ENCODE results near the gene SLC18A3. TPM values are rescaled to one million over a fixed set of nuclear protein-coding genes. Genes with fewer than 3 reads are reported as not detected.

SLC18A3 gene
- total RNA-seq, 1 donor from 2014 or later, result 0.34 TPM

DNA sequence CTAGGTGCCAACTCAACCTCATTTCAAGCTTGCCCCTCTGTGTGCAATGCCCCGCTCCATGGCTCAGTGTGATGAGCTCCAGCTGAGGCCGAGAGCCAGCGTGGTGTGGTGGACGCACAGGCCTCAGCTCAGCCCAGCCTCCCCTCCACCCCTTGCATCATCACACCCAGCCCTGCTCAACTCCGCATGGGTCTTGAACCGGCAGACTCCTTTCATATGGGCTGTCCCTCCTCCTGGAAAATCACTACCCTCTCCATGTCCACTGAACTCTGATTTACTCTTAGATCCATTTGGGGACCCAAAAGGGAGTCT lies 16.6 kb upstream of the SLC18A3 start:
- Mint-ChIP-seq H3K27ac (no peak overlapping the region), H3K36me3 (no peaks in the 10 kb centered on the region), H3K27me3 (ENCODE audit: low read depth) (peaks cover 32% of the 10 kb centered on the region), H3K4me3 (no peak overlapping the region), H3K9me3 (no peaks in the 10 kb centered on the region), H3K4me1 (no peaks in the 10 kb centered on the region)
- no peak for DNase-seq (ENCODE audit: low spot score in 2 of 2, unreplicated experiment in 2 of 2)
- TF ChIP-seq, protein P1, sequence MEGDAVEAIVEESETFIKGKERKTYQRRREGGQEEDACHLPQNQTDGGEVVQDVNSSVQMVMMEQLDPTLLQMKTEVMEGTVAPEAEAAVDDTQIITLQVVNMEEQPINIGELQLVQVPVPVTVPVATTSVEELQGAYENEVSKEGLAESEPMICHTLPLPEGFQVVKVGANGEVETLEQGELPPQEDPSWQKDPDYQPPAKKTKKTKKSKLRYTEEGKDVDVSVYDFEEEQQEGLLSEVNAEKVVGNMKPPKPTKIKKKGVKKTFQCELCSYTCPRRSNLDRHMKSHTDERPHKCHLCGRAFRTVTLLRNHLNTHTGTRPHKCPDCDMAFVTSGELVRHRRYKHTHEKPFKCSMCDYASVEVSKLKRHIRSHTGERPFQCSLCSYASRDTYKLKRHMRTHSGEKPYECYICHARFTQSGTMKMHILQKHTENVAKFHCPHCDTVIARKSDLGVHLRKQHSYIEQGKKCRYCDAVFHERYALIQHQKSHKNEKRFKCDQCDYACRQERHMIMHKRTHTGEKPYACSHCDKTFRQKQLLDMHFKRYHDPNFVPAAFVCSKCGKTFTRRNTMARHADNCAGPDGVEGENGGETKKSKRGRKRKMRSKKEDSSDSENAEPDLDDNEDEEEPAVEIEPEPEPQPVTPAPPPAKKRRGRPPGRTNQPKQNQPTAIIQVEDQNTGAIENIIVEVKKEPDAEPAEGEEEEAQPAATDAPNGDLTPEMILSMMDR (IDR thresholded peaks at IDR 0.05; ENCODE audit: unreplicated experiment), result no peak

DNA sequence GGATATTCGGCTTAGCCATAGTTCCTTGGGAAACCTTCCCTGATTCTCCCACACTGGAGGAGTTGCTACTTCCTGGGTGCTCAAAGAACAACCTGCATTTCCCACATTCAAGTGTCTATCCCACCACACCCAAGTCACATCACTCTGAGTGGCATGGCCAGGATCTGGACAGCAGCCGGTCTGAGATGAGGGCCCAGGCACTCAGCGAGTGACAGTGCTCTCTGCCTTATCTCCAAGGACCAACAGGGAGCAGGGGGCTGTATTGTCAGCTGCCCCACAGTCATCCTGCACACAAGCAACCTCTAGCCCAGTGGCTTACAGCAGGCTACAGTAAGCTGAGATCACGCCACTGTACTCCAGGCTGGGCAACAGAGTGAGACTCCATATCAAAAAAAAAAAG lies 16.1 kb upstream of the SLC18A3 start:
- Mint-ChIP-seq H3K36me3 (no peaks in the 10 kb centered on the region), H3K27ac (no peak overlapping the region), H3K27me3 (ENCODE audit: low read depth) (peaks cover 32% of the 10 kb centered on the region), H3K4me1 (no peaks in the 10 kb centered on the region), H3K4me3 (no peak overlapping the region), H3K9me3 (no peaks in the 10 kb centered on the region)
- TF ChIP-seq, protein P1 (IDR thresholded peaks at IDR 0.05; ENCODE audit: unreplicated experiment), result no peak
- DNase-seq (ENCODE audit: low spot score in 2 of 2, unreplicated experiment in 2 of 2), result no peak

DNA sequence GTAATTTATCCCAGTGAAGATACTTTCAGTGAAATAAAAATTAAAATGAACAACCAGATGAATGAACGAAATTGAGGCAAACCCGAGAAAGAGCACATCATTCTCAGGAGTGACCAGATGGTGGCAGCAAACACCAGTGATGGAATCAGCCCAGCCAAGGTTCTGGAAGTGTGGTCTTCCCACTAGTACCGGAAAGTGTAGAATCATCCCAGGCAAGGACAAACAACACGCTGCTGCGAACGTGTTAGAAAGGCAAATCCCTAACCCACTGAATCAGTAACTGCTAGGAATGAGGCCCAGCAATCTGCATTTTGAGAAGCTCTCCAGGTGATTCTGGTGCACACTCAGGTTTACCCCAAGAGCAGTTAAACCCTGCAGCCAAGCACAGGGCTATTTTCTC lies 15.5 kb upstream of the SLC18A3 start:
- TF ChIP-seq, protein P1 (IDR thresholded peaks at IDR 0.05; ENCODE audit: unreplicated experiment), result peak; percentile 74
- Mint-ChIP-seq H3K27me3 (ENCODE audit: low read depth) (peaks cover 32% of the 10 kb centered on the region), H3K4me3 (no peak overlapping the region), H3K9me3 (no peaks in the 10 kb centered on the region), H3K27ac (no peak overlapping the region), H3K36me3 (no peaks in the 10 kb centered on the region), H3K4me1 (no peaks in the 10 kb centered on the region)
- DNase-seq (ENCODE audit: low spot score in 2 of 2, unreplicated experiment in 2 of 2), result peak in 1 of 2 experiments; percentile 69

DNA sequence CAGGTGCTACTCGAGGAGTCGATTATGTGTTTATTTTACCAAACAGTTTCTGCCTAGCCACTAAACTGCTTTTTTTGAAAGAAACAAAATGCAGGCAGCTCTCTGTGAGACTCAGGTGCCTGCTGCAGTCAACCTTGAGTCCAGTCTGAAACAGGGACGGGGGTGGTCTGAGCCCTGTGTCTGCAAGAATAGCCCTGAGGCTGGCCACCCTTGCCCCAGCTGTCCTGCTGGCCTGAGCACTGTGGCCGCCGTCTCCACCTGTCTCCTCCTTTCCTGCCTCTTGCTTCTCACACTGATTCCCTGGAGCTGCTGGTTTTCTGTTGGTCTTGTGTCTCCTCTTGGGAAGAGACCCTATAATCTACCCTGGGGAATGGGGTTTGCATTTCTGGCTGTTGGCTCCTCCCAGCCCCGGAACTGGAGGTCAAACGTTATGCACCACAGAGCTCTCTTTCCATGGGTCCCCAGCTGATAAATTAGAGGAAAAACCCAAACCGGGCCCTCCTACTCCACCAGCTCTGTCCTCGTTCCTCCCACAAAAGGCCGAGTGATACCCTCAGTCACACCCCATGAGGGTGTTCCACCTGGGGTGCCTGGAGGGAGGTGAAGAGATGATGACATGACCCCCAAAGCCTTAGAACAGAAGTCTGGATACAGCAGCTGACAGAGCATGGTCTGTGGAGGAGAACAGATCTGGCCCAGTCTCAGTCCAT lies 15.0 kb upstream of the SLC18A3 start:
- Mint-ChIP-seq H3K4me1 (no peaks in the 10 kb centered on the region), H3K27me3 (ENCODE audit: low read depth) (peaks cover 29% of the 10 kb centered on the region), H3K4me3 (no peak overlapping the region), H3K9me3 (no peaks in the 10 kb centered on the region), H3K27ac (no peak overlapping the region), H3K36me3 (no peaks in the 10 kb centered on the region)
- no peak for DNase-seq (ENCODE audit: low spot score in 2 of 2, unreplicated experiment in 2 of 2)
- TF ChIP-seq, protein P1 (IDR thresholded peaks at IDR 0.05; ENCODE audit: unreplicated experiment), result no peak

DNA sequence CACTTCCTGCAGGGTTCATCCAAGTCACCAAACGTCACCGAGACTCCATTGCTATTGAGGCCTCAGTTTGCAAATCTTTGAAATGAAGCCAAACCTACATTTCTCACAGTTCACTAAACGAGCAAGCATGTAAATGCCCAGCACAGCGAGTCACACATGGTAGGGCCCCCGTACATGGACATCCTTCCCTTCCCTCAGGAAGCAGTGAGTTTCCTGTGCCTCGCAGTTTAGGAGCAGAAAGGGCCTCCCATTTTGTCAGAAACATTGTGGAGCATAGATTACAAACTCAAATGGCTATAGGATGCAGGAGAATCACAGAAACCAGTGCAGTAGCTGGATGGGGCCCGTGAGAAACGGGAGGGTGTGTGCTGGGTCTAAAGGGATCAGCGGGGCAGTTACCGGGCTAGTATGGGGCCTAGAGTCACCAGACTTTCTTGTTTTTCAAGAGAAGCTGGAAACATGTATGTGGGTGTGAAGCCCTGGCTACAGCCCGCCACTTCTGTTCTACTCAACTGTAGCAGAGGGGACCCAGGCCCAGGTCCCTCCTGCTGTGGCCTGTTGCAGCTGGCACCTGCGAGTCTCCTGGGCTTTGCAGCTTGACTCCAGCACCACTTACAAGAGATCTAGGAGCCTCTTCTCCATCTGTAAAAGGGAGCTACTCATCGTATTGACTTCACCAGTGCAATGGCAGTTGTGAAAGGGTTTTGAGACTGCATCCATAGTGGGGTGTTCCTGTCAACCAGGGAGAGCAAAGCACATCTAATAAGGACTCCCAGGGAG lies 14.2 kb upstream of the SLC18A3 start:
- no peak overlapping the region for H3K4me3 Mint-ChIP-seq
- H3K27ac Mint-ChIP-seq, result no peak overlapping the region

More for the DNA sequence above, 14.2 kb upstream of the SLC18A3 start:
- Mint-ChIP-seq H3K4me1 (no peaks in the 10 kb centered on the region), H3K9me3 (no peaks in the 10 kb centered on the region), H3K27me3 (ENCODE audit: low read depth) (peaks cover 33% of the 10 kb centered on the region), H3K36me3 (no peaks in the 10 kb centered on the region)
- TF ChIP-seq, protein P1 (IDR thresholded peaks at IDR 0.05; ENCODE audit: unreplicated experiment), result no peak
- DNase-seq (ENCODE audit: low spot score in 2 of 2, unreplicated experiment in 2 of 2), result no peak

Measured in mesothelial cell of epicardium (in vitro differentiated cells).